H1 (cell line): ENCODE data around the gene HPCAL4. TPM values are rescaled to one million over a fixed set of nuclear protein-coding genes. Genes with fewer than 3 reads are reported as not detected.

Source experiments
- CTCF ChIA-PET: fragments of 300-600 bp; sonication (Branson Sonifier 250); formaldehyde crosslinking; loops from one replicate; lab custom pipeline; 2021; ENCODE audit not compliant: partially characterized antibody; lab: Charles Lee
- POLR2A ChIA-PET: fragments of 300-600 bp; sonication (Branson Sonifier 250); formaldehyde crosslinking; loops from one replicate; lab custom pipeline; 2021; ENCODE audit warnings: inconsistent platforms; ENCODE audit not compliant: partially characterized antibody; lab: Charles Lee
- DNase-seq, 2 experiments: peaks; one replicate each; pipeline versions ENCODE4 v3.0.0 to v3.0.0-alpha.2; 2010 to 2022; ENCODE audit warnings: low spot score in 2 of 2, low read depth in 1 of 2, mixed read lengths in 1 of 2
- FAIRE-seq: peaks from 2 replicates; lab custom pipeline; 2011; peaks lifted over from hg19 to GRCh38; lab: Jason Lieb, UNC
- H2AFZ ChIP-seq: 2 replicates; pipeline ENCODE4 v1.8.1; 2012; ENCODE audit warnings: low read length, inconsistent platforms
- H2AK5ac ChIP-seq: 2 replicates; pipeline ENCODE4 v1.6.1; 2013; ENCODE audit warnings: low read depth, low read length
- H2BK120ac ChIP-seq: replicated peaks from 2 replicates; pipeline ENCODE3; 2013; ENCODE audit warnings: low read depth, low read length, inconsistent platforms
- H2BK12ac ChIP-seq: 2 replicates; pipeline ENCODE4 v1.6.1; 2013; ENCODE audit warnings: low read depth, low read length
- H2BK15ac ChIP-seq: 2 replicates; pipeline ENCODE4 v1.6.1; 2013; ENCODE audit warnings: low read length
- H2BK20ac ChIP-seq: 2 replicates; pipeline ENCODE4 v1.6.1; 2013; ENCODE audit warnings: low read length
- H2BK5ac ChIP-seq: 2 replicates; pipeline ENCODE4 v1.6.1; 2013; ENCODE audit warnings: low read depth, low read length
- H3K14ac ChIP-seq: 2 replicates; pipeline ENCODE4 v1.6.1; 2013; ENCODE audit warnings: inconsistent platforms; ENCODE audit not compliant: insufficient read length
- H3K18ac ChIP-seq: 2 replicates; pipeline ENCODE4 v1.6.1; 2013; ENCODE audit warnings: low read length; ENCODE audit errors: extremely low read depth
- H3K23ac ChIP-seq: 2 replicates; pipeline ENCODE4 v1.6.1; 2013; ENCODE audit warnings: inconsistent platforms; ENCODE audit not compliant: insufficient read length
- H3K23me2 ChIP-seq: 2 replicates; pipeline ENCODE4 v1.6.1; 2013; ENCODE audit warnings: low read depth, low read length
- H3K27ac ChIP-seq: 2 replicates; pipeline ENCODE4 v1.6.1; 2011; ENCODE audit warnings: low read depth, low read length, inconsistent platforms
- H3K27me3 ChIP-seq, 4 experiments: replicated peaks in 1 of 4; 1 replicate in 1 of 4; 2 replicates in 3 of 4; pipeline versions ENCODE4 v1.6.1 to v1.8.1; 2011 to 2013; ENCODE audit warnings: low read length in 3 of 4, mild to moderate bottlenecking in 3 of 4, inconsistent platforms in 2 of 4, mixed read lengths in 2 of 4, moderate library complexity in 1 of 4; ENCODE audit not compliant: control insufficient read depth in 3 of 4, insufficient read depth in 3 of 4; ENCODE audit errors: extremely low read depth in 1 of 4
- H3K36me3 ChIP-seq, 4 experiments: 2 replicates each; pipeline versions ENCODE4 v1.6.1 to v1.8.1; 2011 to 2013; ENCODE audit warnings: mild to moderate bottlenecking in 4 of 4, low read length in 3 of 4, moderate library complexity in 2 of 4, control low read depth in 1 of 4, inconsistent platforms in 1 of 4; ENCODE audit not compliant: insufficient read depth in 4 of 4, control insufficient read depth in 2 of 4
- H3K4ac ChIP-seq: replicated peaks from 2 replicates; pipeline ENCODE3; 2013; ENCODE audit warnings: low read length, low read depth, mixed read lengths, inconsistent platforms; ENCODE audit not compliant: insufficient read length
- H3K4me1 ChIP-seq, 4 experiments: replicated peaks in 1 of 4; 1 replicate in 1 of 4; 2 replicates in 3 of 4; pipeline versions ENCODE4 v1.6.1 to v1.8.1; 2011 to 2013; ENCODE audit warnings: low read length in 3 of 4, inconsistent platforms in 2 of 4, mixed read lengths in 1 of 4; ENCODE audit not compliant: insufficient read depth in 4 of 4, control insufficient read depth in 3 of 4
- H3K4me2 ChIP-seq, 2 experiments: 2 replicates each; pipeline versions ENCODE4 v1.6.1 to v1.8.1; 2011 to 2013; ENCODE audit warnings: low read depth in 2 of 2, low read length in 2 of 2, control low read depth in 1 of 2, inconsistent platforms in 1 of 2, mild to moderate bottlenecking in 1 of 2; ENCODE audit not compliant: insufficient read depth in 1 of 2
- H3K4me3 ChIP-seq, 4 experiments: fragments of 200-600, 300-600 bp in 1 of 4; sonication (generic), shearing (Covaris generic), sonication (Bioruptor Twin) in 1 of 4; 2 replicates each; pipeline versions ENCODE4 v1.5.1 to v1.8.1; 2011 to 2016; ENCODE audit warnings: low read length in 4 of 4, low read depth in 3 of 4, control low read depth in 2 of 4, inconsistent platforms in 2 of 4, mild to moderate bottlenecking in 2 of 4, mixed read lengths in 1 of 4, moderate library complexity in 1 of 4; ENCODE audit not compliant: insufficient read depth in 2 of 4; ENCODE audit errors: extremely low read depth in 1 of 4
- H3K56ac ChIP-seq: replicated peaks from 2 replicates; pipeline ENCODE3; 2013; ENCODE audit warnings: low read depth, mild to moderate bottlenecking, mixed read lengths, low read length, inconsistent platforms; ENCODE audit not compliant: insufficient read length
- H3K79me1 ChIP-seq: 2 replicates; pipeline ENCODE4 v1.6.1; 2013; ENCODE audit warnings: low read depth, low read length, control low read depth
- H3K79me2 ChIP-seq, 2 experiments: 2 replicates each; pipeline versions ENCODE4 v1.6.1 to v1.8.1; 2012 to 2013; ENCODE audit warnings: low read length in 2 of 2, mild to moderate bottlenecking in 2 of 2, inconsistent platforms in 1 of 2; ENCODE audit not compliant: insufficient read depth in 2 of 2, control insufficient read depth in 1 of 2
- H3K9ac ChIP-seq, 4 experiments: replicated peaks in 1 of 4; 1 replicate in 1 of 4; 2 replicates in 3 of 4; pipeline versions ENCODE4 v1.6.1 to v1.8.1; 2011 to 2013; ENCODE audit warnings: low read depth in 3 of 4, low read length in 3 of 4, control low read depth in 2 of 4, mild to moderate bottlenecking in 2 of 4, moderate library complexity in 2 of 4, inconsistent platforms in 1 of 4; ENCODE audit errors: extremely low read depth in 1 of 4
- H3K9me3 ChIP-seq, 2 experiments: 2 replicates each; pipeline versions ENCODE4 v1.6.1 to v1.8.1; 2012 to 2013; ENCODE audit warnings: mild to moderate bottlenecking in 2 of 2, moderate library complexity in 2 of 2, control low read depth in 1 of 2, inconsistent platforms in 1 of 2, low read depth in 1 of 2, low read length in 1 of 2, mixed read lengths in 1 of 2; ENCODE audit not compliant: insufficient read depth in 2 of 2
- H4K20me1 ChIP-seq, 2 experiments: replicated peaks in 1 of 2; 2 replicates each; pipeline versions ENCODE3 to v1.8.1; 2011 to 2013; ENCODE audit warnings: inconsistent platforms in 2 of 2, low read length in 2 of 2, mild to moderate bottlenecking in 1 of 2; ENCODE audit not compliant: insufficient read depth in 2 of 2, control insufficient read depth in 1 of 2
- H4K5ac ChIP-seq: 2 replicates; pipeline ENCODE4 v1.6.1; 2013; ENCODE audit warnings: low read length, low read depth, mixed read lengths, inconsistent platforms; ENCODE audit not compliant: insufficient read length
- H4K8ac ChIP-seq: 2 replicates; pipeline ENCODE4 v1.8.0; 2013; ENCODE audit warnings: mild to moderate bottlenecking, moderate library complexity, low read length, inconsistent platforms; ENCODE audit not compliant: insufficient read depth; ENCODE audit errors: extremely low read depth
- H4K91ac ChIP-seq: replicated peaks from 2 replicates; pipeline ENCODE3; 2013; ENCODE audit warnings: low read length, mixed read lengths, inconsistent platforms; ENCODE audit not compliant: insufficient read length
- ASH2L ChIP-seq: fragments of 200-600, 300-600 bp; sonication (generic); IDR thresholded peaks from one replicate; pipeline ENCODE4 v1.7.1; 2017; ENCODE audit warnings: low read length
- BCL11A ChIP-seq, 2 experiments: IDR thresholded peaks; one replicate each; pipeline ENCODE4 v1.6.1; 2011; ENCODE audit warnings: low read depth in 2 of 2, low read length in 2 of 2, mild to moderate bottlenecking in 2 of 2
- BRCA1 ChIP-seq: IDR thresholded peaks from 2 replicates; pipeline ENCODE4 v1.6.1; 2012; ENCODE audit warnings: low read depth, low read length, improper control_type of control experiment
- FOSL1 ChIP-seq: IDR thresholded peaks from 2 replicates; pipeline ENCODE4 v1.6.1; 2011; ENCODE audit warnings: mild to moderate bottlenecking, low read depth, low read length, moderate library complexity; ENCODE audit not compliant: insufficient read depth
- KDM4A ChIP-seq: IDR thresholded peaks from one replicate; pipeline ENCODE4 v1.7.1; 2012; ENCODE audit warnings: low read depth, mild to moderate bottlenecking, moderate library complexity, low read length, inconsistent platforms; ENCODE audit not compliant: severe bottlenecking
- KDM5A ChIP-seq: fragments of 200-600 bp; IDR thresholded peaks from 2 replicates; pipeline ENCODE4 v1.7.1; 2012; ENCODE audit warnings: mild to moderate bottlenecking, low read length, inconsistent platforms, mixed read lengths
- POU5F1 ChIP-seq: IDR thresholded peaks from 2 replicates; pipeline ENCODE4 v1.6.1; 2011; ENCODE audit warnings: low read depth, mild to moderate bottlenecking, low read length, moderate library complexity
- SIN3A ChIP-seq, 2 experiments: IDR thresholded peaks in 1 of 2; conservative IDR thresholded peaks in 1 of 2; 2 replicates each; pipeline ENCODE4 v1.6.1; 2011 to 2012; ENCODE audit warnings: low read length in 2 of 2, improper control_type of control experiment in 1 of 2, low read depth in 1 of 2, mild to moderate bottlenecking in 1 of 2
- SIRT6 ChIP-seq: IDR thresholded peaks from one replicate; pipeline ENCODE4 v1.7.1; 2012; ENCODE audit warnings: low read length, inconsistent platforms
- TAF1 ChIP-seq: IDR thresholded peaks from 2 replicates; pipeline ENCODE4 v1.6.1; 2011; ENCODE audit warnings: mild to moderate bottlenecking, low read depth, low read length
- TBP ChIP-seq: IDR thresholded peaks from 2 replicates; pipeline ENCODE4 v1.6.1; 2011; ENCODE audit warnings: low read depth, low read length, improper control_type of control experiment
- WGBS, 2 experiments: shearing (Covaris generic) in 1 of 2; methylation state at CpG; one replicate each; pipeline versions ENCODE4 v1.1.6 to v1.1.7; 2013 to 2015; ENCODE audit warnings: low lambda C conversion rate in 2 of 2, mixed read lengths in 2 of 2, inconsistent platforms in 1 of 2, low coverage in 1 of 2, missing lambda C conversion rate in 1 of 2; ENCODE audit not compliant: insufficient replicate concordance in 2 of 2, insufficient coverage in 1 of 2, insufficient read length in 1 of 2; ENCODE audit errors: extremely low coverage in 1 of 2, missing lambda C conversion rate in 1 of 2; 5-methylcytosine and 5-hydroxymethylcytosine counted together
- polyA plus RNA-seq, 7 experiments: library from polyadenylated mRNA; depleted of rRNA in 3 of 7; stranded (reverse) in 5 of 7; unstranded in 2 of 7; fragments of >200 nt in 5 of 7; fragments of 200-250 nt in 2 of 7; gene quantifications; 1 replicate in 5 of 7; 2 replicates in 1 of 7; 4 replicates in 1 of 7; pipeline versions ENCODE4 v1.2.1 to v1.2.3, GENCODE V29; 2011 to 2013; ENCODE audit warnings: missing spikeins in 2 of 7, mixed read lengths in 2 of 7
- total RNA-seq: library from RNA; stranded (reverse); fragmentation: NEBNext Ultra II Directional; extraction: Animal tissue kit (Norgen Biotek cat#: 25700); gene quantifications from 2 replicates; pipeline ENCODE4 v1.2.1, GENCODE V29; 2021
- TF ChIP-seq, protein P1 (sequence below), 3 experiments: IDR thresholded peaks; 1 replicate in 2 of 3; 2 replicates in 1 of 3; pipeline versions ENCODE4 v1.5.1 to v1.6.1; 2011; ENCODE audit warnings: low read length in 3 of 3, mild to moderate bottlenecking in 3 of 3, inconsistent platforms in 2 of 3, low read depth in 1 of 3, moderate library complexity in 1 of 3; ENCODE audit not compliant: insufficient read depth in 1 of 3; ENCODE audit errors: control extremely low read depth in 1 of 3

The HPCAL4 gene
- total and polyA plus RNA-seq, 2 of the 8 experiments (the other 6 are each of a cell fraction or from before 2014, with no cell fraction given) = 0.54 to 0.74 TPM

DNA sequence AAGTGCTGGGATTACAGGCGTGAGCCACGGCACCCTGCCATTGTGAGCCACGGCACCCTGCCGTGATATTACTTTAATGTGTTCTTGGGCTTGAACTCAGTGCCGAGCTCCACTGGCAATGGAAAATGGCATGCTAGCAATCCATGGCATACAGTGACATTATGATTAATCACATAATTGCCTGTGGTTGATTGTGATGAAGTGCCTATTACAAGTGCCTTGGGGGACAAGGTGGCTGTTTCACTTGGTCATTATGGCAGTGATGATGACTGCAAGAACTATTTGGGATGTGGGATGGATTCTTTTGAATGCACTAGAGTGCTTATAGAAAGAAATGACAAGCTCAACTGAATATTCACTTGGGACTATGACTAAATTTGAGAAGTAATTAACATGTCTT lies 22.3 kb upstream of the HPCAL4 start:
- H3K23ac ChIP-seq = no peak overlapping the region
- no peak overlapping the region for H3K4me3 ChIP-seq
- H3K27me3 ChIP-seq = peaks cover 87 to 100% (median 96%) of the 10 kb centered on the region in 4 experiments
- no peak overlapping the region for H3K27ac ChIP-seq
- no peaks in the 10 kb centered on the region for H3K23me2 ChIP-seq
- peaks cover 3 to 15% (median 4%) of the 10 kb centered on the region in 4 experiments; a peak in 5 of 7 replicates for H3K4me1 ChIP-seq
- no peak overlapping the region for H2BK5ac ChIP-seq
- H3K79me2 ChIP-seq = no peaks in the 10 kb centered on the region
- H3K4ac ChIP-seq = no peak overlapping the region
- no peak overlapping the region for H4K8ac ChIP-seq
- CTCF ChIA-PET = interaction anchor here (0.7 to 9.1 kb wide), 12 partner anchors 9 to 137 kb away, joined by 3 to 78 read pairs (median 6); partner anchors contain the start of genes HPCAL4, NT5C1A and PABPC4
- H3K9ac ChIP-seq = no peak overlapping the region
- H3K56ac ChIP-seq = no peak overlapping the region
- H2BK120ac ChIP-seq = no peak overlapping the region
- no peaks in the 10 kb centered on the region for H3K9me3 ChIP-seq
- no peak overlapping the region for H2AK5ac ChIP-seq
- FAIRE-seq (no peak), DNase-seq (no peak)
- H3K18ac ChIP-seq = no peak overlapping the region
- H2BK15ac ChIP-seq = no peak overlapping the region
- WGBS, 2 experiments = 86% methylated on average over 5 of the region's 5 CpGs; no CpG with 5 or more reads in 1 of the 2 experiments
- H3K36me3 ChIP-seq = no peaks in the 10 kb centered on the region
- no peak overlapping the region for H2BK20ac ChIP-seq
- H4K20me1 ChIP-seq = peaks cover 15 to 35% of the 10 kb centered on the region in 2 experiments
- POLR2A ChIA-PET = no interaction called here
- no peak overlapping the region for H2BK12ac ChIP-seq
- no peak overlapping the region for H3K4me2 ChIP-seq
- H3K79me1 ChIP-seq = no peaks in the 10 kb centered on the region
- no peak overlapping the region for H4K91ac ChIP-seq
- no peak overlapping the region for H3K14ac ChIP-seq
- no peak overlapping the region for H4K5ac ChIP-seq
- H2AFZ ChIP-seq = no peak overlapping the region
- no peak for TF ChIP-seq BRCA1
- no peak for TF ChIP-seq FOSL1
- TF ChIP-seq SIN3A (conservative IDR thresholded peaks at IDR 0.05 in 1 of 2, IDR thresholded peaks at IDR 0.05 in 1 of 2; ENCODE audit: low read depth in 1 of 2, low read length in 2 of 2) = no peak
- TF ChIP-seq BCL11A (IDR thresholded peaks at IDR 0.05; ENCODE audit: low read depth in 2 of 2, low read length in 2 of 2) = no peak
- TF ChIP-seq KDM4A = no peak
- TF ChIP-seq, protein P1, sequence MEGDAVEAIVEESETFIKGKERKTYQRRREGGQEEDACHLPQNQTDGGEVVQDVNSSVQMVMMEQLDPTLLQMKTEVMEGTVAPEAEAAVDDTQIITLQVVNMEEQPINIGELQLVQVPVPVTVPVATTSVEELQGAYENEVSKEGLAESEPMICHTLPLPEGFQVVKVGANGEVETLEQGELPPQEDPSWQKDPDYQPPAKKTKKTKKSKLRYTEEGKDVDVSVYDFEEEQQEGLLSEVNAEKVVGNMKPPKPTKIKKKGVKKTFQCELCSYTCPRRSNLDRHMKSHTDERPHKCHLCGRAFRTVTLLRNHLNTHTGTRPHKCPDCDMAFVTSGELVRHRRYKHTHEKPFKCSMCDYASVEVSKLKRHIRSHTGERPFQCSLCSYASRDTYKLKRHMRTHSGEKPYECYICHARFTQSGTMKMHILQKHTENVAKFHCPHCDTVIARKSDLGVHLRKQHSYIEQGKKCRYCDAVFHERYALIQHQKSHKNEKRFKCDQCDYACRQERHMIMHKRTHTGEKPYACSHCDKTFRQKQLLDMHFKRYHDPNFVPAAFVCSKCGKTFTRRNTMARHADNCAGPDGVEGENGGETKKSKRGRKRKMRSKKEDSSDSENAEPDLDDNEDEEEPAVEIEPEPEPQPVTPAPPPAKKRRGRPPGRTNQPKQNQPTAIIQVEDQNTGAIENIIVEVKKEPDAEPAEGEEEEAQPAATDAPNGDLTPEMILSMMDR (IDR thresholded peaks at IDR 0.05; ENCODE audit: control extremely low read depth in 1 of 3, insufficient read depth in 1 of 3, low read depth in 1 of 3, low read length in 3 of 3) = no peak
- TF ChIP-seq TAF1 = no peak
- no peak for TF ChIP-seq KDM5A
- no peak for TF ChIP-seq ASH2L
- no peak for TF ChIP-seq POU5F1
- TF ChIP-seq TBP = no peak
- no peak for TF ChIP-seq SIRT6
